Colonic mucosa (tissue), 4 donors: ENCODE results near the gene SEBOX. TPM values are rescaled to one million over a fixed set of nuclear protein-coding genes. Genes with fewer than 3 reads are reported as not detected.

ENCODE experiments used
- DNase-seq: peaks from one replicate; pipeline ENCODE4 v3.0.0-alpha.2; 2020
- H3K27ac ChIP-seq: fragments of 200-600 bp; one replicate; pipeline ENCODE4 v1.8.0; 2021
- H3K27me3 ChIP-seq: fragments of 200-600 bp; one replicate; pipeline ENCODE4 v1.8.0; 2021
- H3K36me3 ChIP-seq: fragments of 200-600 bp; one replicate; pipeline ENCODE4 v1.8.0; 2021
- H3K4me1 ChIP-seq: fragments of 200-600 bp; one replicate; pipeline ENCODE4 v1.8.0; 2021; ENCODE audit warnings: mild to moderate bottlenecking
- H3K4me3 ChIP-seq: fragments of 200-600 bp; one replicate; pipeline ENCODE4 v1.8.0; 2021
- H3K9ac ChIP-seq, 2 donors: one replicate each; pipeline ENCODE4 v1.7.0; 2013; ENCODE audit warnings: control low read depth in 2 of 2, low read depth in 2 of 2, low read length in 2 of 2
- H3K9me3 ChIP-seq: fragments of 200-600 bp; one replicate; pipeline ENCODE4 v1.8.0; 2021
- intact Hi-C: fragments of 100-400 bp; cut with DNase I; formaldehyde crosslinking; loops from one replicate; pipeline ENCODE4 v1.14.1; 2022
- total RNA-seq, 2 donors: library from RNA; stranded (reverse); fragmentation: NEBNext Ultra II Directional in 1 of 2; extraction: Animal tissue kit (Norgen Biotek cat#: 25700) in 1 of 2; gene quantifications; one replicate each; pipeline ENCODE4 v1.2.1, GENCODE V29; 2021
- TF ChIP-seq, protein P1 (sequence below): fragments of 200-600 bp; IDR thresholded peaks from one replicate; pipeline ENCODE4 v1.8.0; 2022; ENCODE audit warnings: antibody characterized with exemption, mild to moderate bottlenecking
- donor health status: healthy.
- donor health status: DM: no; HTN: no; CAD: no.
- donor health status: DM: no; HTN: no; CAD: no.

The SEBOX gene
- total RNA-seq, 2 donors from 2014 or later = not detected

GRCh38 chr17:28392491-28392890 lies 27.5 kb upstream of the SEBOX start:
- Histone ChIP-seq H3K4me3 (no peak overlapping the region), H3K36me3 (no peaks in the 10 kb centered on the region), H3K9me3 (no peaks in the 10 kb centered on the region), H3K27ac (no peak overlapping the region), H3K4me1 (no peaks in the 10 kb centered on the region), H3K9ac (no peak overlapping the region), H3K27me3 (no peaks in the 10 kb centered on the region)
- TF ChIP-seq, protein P1, sequence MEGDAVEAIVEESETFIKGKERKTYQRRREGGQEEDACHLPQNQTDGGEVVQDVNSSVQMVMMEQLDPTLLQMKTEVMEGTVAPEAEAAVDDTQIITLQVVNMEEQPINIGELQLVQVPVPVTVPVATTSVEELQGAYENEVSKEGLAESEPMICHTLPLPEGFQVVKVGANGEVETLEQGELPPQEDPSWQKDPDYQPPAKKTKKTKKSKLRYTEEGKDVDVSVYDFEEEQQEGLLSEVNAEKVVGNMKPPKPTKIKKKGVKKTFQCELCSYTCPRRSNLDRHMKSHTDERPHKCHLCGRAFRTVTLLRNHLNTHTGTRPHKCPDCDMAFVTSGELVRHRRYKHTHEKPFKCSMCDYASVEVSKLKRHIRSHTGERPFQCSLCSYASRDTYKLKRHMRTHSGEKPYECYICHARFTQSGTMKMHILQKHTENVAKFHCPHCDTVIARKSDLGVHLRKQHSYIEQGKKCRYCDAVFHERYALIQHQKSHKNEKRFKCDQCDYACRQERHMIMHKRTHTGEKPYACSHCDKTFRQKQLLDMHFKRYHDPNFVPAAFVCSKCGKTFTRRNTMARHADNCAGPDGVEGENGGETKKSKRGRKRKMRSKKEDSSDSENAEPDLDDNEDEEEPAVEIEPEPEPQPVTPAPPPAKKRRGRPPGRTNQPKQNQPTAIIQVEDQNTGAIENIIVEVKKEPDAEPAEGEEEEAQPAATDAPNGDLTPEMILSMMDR = no peak
- no peak for DNase-seq
- intact Hi-C loops = no loop called here

DNA sequence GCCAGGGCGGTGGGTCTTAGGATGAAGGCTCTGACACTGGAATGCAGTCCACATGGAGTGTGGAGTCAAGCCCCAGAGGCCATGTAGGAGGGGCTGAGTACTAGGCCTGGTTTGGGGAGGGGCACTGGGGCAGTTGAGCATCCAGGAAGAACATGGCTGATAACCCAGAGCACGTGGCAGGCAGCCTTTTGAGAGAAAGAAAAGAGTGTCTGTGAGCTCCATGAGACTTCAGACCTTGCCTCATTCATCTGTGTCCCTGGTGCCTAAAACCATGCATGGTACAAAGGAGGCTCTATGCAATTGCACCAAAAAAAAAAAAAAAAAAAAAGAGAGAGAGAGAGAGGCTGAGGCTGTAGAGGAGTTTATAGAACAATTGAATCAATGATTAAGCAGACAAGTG lies 26.4 kb upstream of the SEBOX start:
- TF ChIP-seq, protein P1 = no peak
- H3K27me3 ChIP-seq = no peaks in the 10 kb centered on the region

GRCh38 chr17:28390984-28391383 lies 26.0 kb upstream of the SEBOX start:
- Histone ChIP-seq H3K4me1 (no peaks in the 10 kb centered on the region), H3K9ac (no peak overlapping the region), H3K27ac (no peak overlapping the region), H3K4me3 (no peak overlapping the region), H3K27me3 (no peaks in the 10 kb centered on the region), H3K9me3 (no peaks in the 10 kb centered on the region), H3K36me3 (no peaks in the 10 kb centered on the region)
- intact Hi-C loops = no loop called here
- TF ChIP-seq, protein P1 = no peak
- DNase-seq = no peak

More for the DNA sequence above, 26.4 kb upstream of the SEBOX start:
- H3K4me1 ChIP-seq = no peaks in the 10 kb centered on the region
- DNase-seq = no peak
- no peak overlapping the region for H3K9ac ChIP-seq
- H3K36me3 ChIP-seq = no peaks in the 10 kb centered on the region
- H3K9me3 ChIP-seq = no peaks in the 10 kb centered on the region
- H3K4me3 ChIP-seq = no peak overlapping the region
- intact Hi-C loops = no loop called here
- no peak overlapping the region for H3K27ac ChIP-seq

GRCh38 chr17:28390563-28390962 lies 25.6 kb upstream of the SEBOX start:
- intact Hi-C loops = no loop called here
- no peak overlapping the region for H3K9ac ChIP-seq
- H3K4me3 ChIP-seq = no peak overlapping the region
- no peak for DNase-seq
- no peaks in the 10 kb centered on the region for H3K36me3 ChIP-seq
- no peaks in the 10 kb centered on the region for H3K9me3 ChIP-seq
- H3K4me1 ChIP-seq = no peaks in the 10 kb centered on the region
- H3K27me3 ChIP-seq = no peaks in the 10 kb centered on the region
- TF ChIP-seq, protein P1 = no peak
- no peak overlapping the region for H3K27ac ChIP-seq

DNA sequence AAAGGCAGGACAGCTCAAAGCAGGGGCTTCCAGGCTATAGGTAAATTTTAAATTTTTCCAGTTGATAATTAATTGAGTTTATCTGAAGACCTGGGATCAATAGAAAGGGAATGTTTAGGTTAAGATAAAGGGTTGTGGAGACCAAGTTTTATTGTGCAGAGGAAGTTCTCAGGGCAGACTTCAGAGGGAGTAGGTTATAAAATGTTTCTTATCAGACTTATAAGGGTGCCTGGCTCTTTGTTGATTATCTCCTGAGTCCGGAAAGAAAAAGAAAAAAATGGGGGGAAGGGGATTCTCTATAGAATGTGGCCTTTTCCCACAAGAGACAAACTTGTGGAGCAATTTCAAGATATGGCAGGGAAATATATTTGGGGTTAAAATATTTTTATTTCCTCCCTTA lies 25.1 kb upstream of the SEBOX start:
- Histone ChIP-seq H3K27me3 (no peaks in the 10 kb centered on the region), H3K4me1 (no peaks in the 10 kb centered on the region), H3K9me3 (no peaks in the 10 kb centered on the region), H3K36me3 (no peaks in the 10 kb centered on the region), H3K27ac (no peak overlapping the region), H3K9ac (no peak overlapping the region), H3K4me3 (no peak overlapping the region)
- intact Hi-C loops = no loop called here
- no peak for DNase-seq
- TF ChIP-seq, protein P1 = no peak

DNA sequence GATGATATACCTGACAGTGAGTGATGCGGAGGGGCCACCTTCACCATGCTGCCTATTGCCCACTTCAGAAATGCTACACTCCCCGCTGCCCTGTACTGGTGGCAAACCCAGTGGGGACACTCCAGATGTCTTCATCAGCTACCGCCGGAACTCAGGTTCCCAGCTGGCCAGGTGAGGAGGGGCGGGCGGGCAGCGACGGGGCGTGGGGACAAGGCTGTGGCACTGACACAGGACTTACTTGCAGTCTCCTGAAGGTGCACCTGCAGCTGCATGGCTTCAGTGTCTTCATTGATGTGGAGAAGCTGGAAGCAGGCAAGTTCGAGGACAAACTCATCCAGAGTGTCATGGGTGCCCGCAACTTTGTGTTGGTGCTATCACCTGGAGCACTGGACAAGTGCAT lies 23.1 kb upstream of the SEBOX start:
- no peaks in the 10 kb centered on the region for H3K36me3 ChIP-seq
- no peak overlapping the region for H3K4me3 ChIP-seq
- no peak overlapping the region for H3K27ac ChIP-seq
- intact Hi-C loops = no loop called here
- H3K9ac ChIP-seq = no peak overlapping the region
- H3K27me3 ChIP-seq = no peaks in the 10 kb centered on the region
- DNase-seq = no peak
- H3K4me1 ChIP-seq = no peaks in the 10 kb centered on the region
- TF ChIP-seq, protein P1 = no peak
- H3K9me3 ChIP-seq = no peaks in the 10 kb centered on the region
